Stimulated activated CD8-positive, alpha-beta memory T cell treated with anti-CD3 and anti-CD28 coated beads, Interleukin-2, amount 100 ng/mL, for 1 hour (primary cell): ENCODE measurements around the gene TEPSIN.
"Not testable (repeated sequence)": the region's sequence is repeated elsewhere in the genome, so short reads cannot be mapped to it uniquely, and the experiment has no call there.

Source experiments
- DNase-seq, 2 donors: peaks; one replicate each; pipeline ENCODE4 v3.0.0-alpha.2; 2020; ENCODE audit warnings: low read depth in 2 of 2

Gene TEPSIN

GRCh38 chr17:81236784-81237183, 2.1 kb downstream of the TEPSIN start:
- no peak for DNase-seq

GRCh38 chr17:81235822-81236740, 2.8 kb downstream of the TEPSIN start:
- DNase-seq: no peak

GRCh38 chr17:81234940-81235821, 3.7 kb downstream of the TEPSIN start:
- DNase-seq: no peak

GRCh38 chr17:81234506-81234855, 4.4 kb downstream of the TEPSIN start:
- no peak for DNase-seq

- DNase-seq: no peak
Measured at GRCh38 chr17:81233811-81234505, 4.9 kb downstream of the TEPSIN start.

- no peak for DNase-seq
Measured at GRCh38 chr17:81233316-81233715, 5.5 kb downstream of the TEPSIN start.

GRCh38 chr17:81232616-81233241, 6.1 kb downstream of the TEPSIN start:
- DNase-seq: no peak

- no peak for DNase-seq
Measured at GRCh38 chr17:81231766-81232581, 6.9 kb downstream of the TEPSIN start.

GRCh38 chr17:81231121-81231645, 7.7 kb downstream of the TEPSIN start:
- DNase-seq: no peak

- no peak for DNase-seq
Measured at GRCh38 chr17:81230043-81230820, 8.6 kb downstream of the TEPSIN start.

- DNase-seq: no peak
Measured at GRCh38 chr17:81229666-81229920, 9.3 kb downstream of the TEPSIN start.

- DNase-seq: no peak
Measured at GRCh38 chr17:81228834-81229665, 9.8 kb downstream of the TEPSIN start.

GRCh38 chr17:81228420-81228819, 10.4 kb downstream of the TEPSIN start:
- DNase-seq: no peak

- not testable (repeated sequence) for DNase-seq
Measured at GRCh38 chr17:81227630-81228029, 11.2 kb downstream of the TEPSIN start.

- DNase-seq: no peak
Measured at GRCh38 chr17:81223762-81224130, 15.1 kb downstream of the TEPSIN start.

GRCh38 chr17:81222906-81223761, 15.7 kb downstream of the TEPSIN start, which contains the start of gene CEP131:
Gene CEP131, minus strand, starts transcription at chr17:81222965. Its CDS starts 2,909 bp downstream, at chr17:81220056.
- peak; percentile 100 for DNase-seq

GRCh38 chr17:81222620-81222905, 16.3 kb downstream of the TEPSIN start:
- no peak for DNase-seq
